HepG2 (cell line): ENCODE data around the gene EXO1. TPM values are rescaled to one million over a fixed set of nuclear protein-coding genes. Genes with fewer than 3 reads are reported as not detected.

ENCODE experiments used
- AKAP8 ChIP-seq: sonication (generic); formaldehyde crosslinking; IDR thresholded peaks from 2 replicates; pipeline ENCODE4 v1.5.1; 2020; ENCODE audit warnings: mild to moderate bottlenecking, missing genetic modification reagents
- BATF2 ChIP-seq: sonication (generic); formaldehyde crosslinking; IDR thresholded peaks from 2 replicates; pipeline ENCODE4 v1.8.0; 2022; ENCODE audit warnings: mild to moderate bottlenecking, missing genetic modification reagents, moderate library complexity
- CC2D1A ChIP-seq: sonication (generic); formaldehyde crosslinking; IDR thresholded peaks from 2 replicates; pipeline ENCODE4 v1.8.1; 2023; ENCODE audit warnings: mild to moderate bottlenecking, missing genetic modification reagents
- CENPT ChIP-seq: sonication (generic); formaldehyde crosslinking; IDR thresholded peaks from 2 replicates; pipeline ENCODE4 v1.8.0; 2022; ENCODE audit warnings: low read depth, mild to moderate bottlenecking, moderate library complexity, missing genetic modification reagents
- DRAP1 ChIP-seq: IDR thresholded peaks from 2 replicates; pipeline ENCODE4 v1.6.1; 2016; ENCODE audit warnings: missing genetic modification reagents, missing compliant biosample characterization
- EED ChIP-seq: sonication (generic); formaldehyde crosslinking; IDR thresholded peaks from 2 replicates; pipeline ENCODE4 v1.5.0; 2020; ENCODE audit warnings: mild to moderate bottlenecking, missing genetic modification reagents
- IRF1 ChIP-seq: sonication (generic); formaldehyde crosslinking; IDR thresholded peaks from 2 replicates; pipeline ENCODE4 v1.4.0; 2020; ENCODE audit warnings: low read depth, mild to moderate bottlenecking, missing genetic modification reagents
- NFIC ChIP-seq: IDR thresholded peaks from 2 replicates; pipeline ENCODE4 v1.6.1; 2012; ENCODE audit warnings: mild to moderate bottlenecking, low read length, inconsistent platforms
- PAXIP1 ChIP-seq: sonication (generic); formaldehyde crosslinking; conservative IDR thresholded peaks from 2 replicates; pipeline ENCODE4 v1.4.0; 2020; ENCODE audit warnings: mild to moderate bottlenecking, missing genetic modification reagents, moderate library complexity
- REPIN1 ChIP-seq: sonication (generic); formaldehyde crosslinking; IDR thresholded peaks from 2 replicates; pipeline ENCODE4 v1.8.0; 2022; ENCODE audit warnings: missing genetic modification reagents, low read depth, mild to moderate bottlenecking, borderline replicate concordance
- RNF219 ChIP-seq: sonication (generic); formaldehyde crosslinking; IDR thresholded peaks from 2 replicates; pipeline ENCODE4 v1.5.0; 2020; ENCODE audit warnings: mild to moderate bottlenecking, missing genetic modification reagents
- SNAI1 ChIP-seq: sonication (generic); formaldehyde crosslinking; IDR thresholded peaks from 2 replicates; pipeline ENCODE4 v1.5.0; 2020; ENCODE audit warnings: mild to moderate bottlenecking, missing genetic modification reagents, borderline replicate concordance
- SP4 ChIP-seq: sonication (generic); formaldehyde crosslinking; IDR thresholded peaks from 2 replicates; pipeline ENCODE4 v1.8.1; 2023; ENCODE audit warnings: mild to moderate bottlenecking, missing genetic modification reagents
- TBX3 ChIP-seq: fragments of 450-650 bp; IDR thresholded peaks from 2 replicates; pipeline ENCODE4 v1.6.1; 2017; ENCODE audit warnings: antibody characterized with exemption, mild to moderate bottlenecking, inconsistent platforms, borderline replicate concordance
- ZNF230 ChIP-seq: sonication (generic); formaldehyde crosslinking; IDR thresholded peaks from 2 replicates; pipeline ENCODE4 v1.4.0; 2020; ENCODE audit warnings: mild to moderate bottlenecking, missing genetic modification reagents
- ZNF251 ChIP-seq: sonication (generic); formaldehyde crosslinking; IDR thresholded peaks from 2 replicates; pipeline ENCODE4 v1.9.0; 2021; ENCODE audit warnings: mild to moderate bottlenecking, missing genetic modification reagents
- ZNF414 ChIP-seq: sonication (generic); formaldehyde crosslinking; IDR thresholded peaks from 2 replicates; pipeline ENCODE4 v1.5.0; 2020; ENCODE audit warnings: missing genetic modification reagents
- ZNF639 ChIP-seq: conservative IDR thresholded peaks from 2 replicates; pipeline ENCODE4 v1.6.1; 2018; ENCODE audit warnings: missing genetic modification reagents
- polyA plus RNA-seq, 8 experiments: library from polyadenylated mRNA; depleted of rRNA in 3 of 8; stranded (reverse) in 7 of 8; unstranded in 1 of 8; fragments of >200 nt; fragmentation: Illumina TruSeq in 4 of 8; extraction: Trizol in 4 of 8; gene quantifications; 2 replicates each; pipeline versions ENCODE4 v1.2.1 to v1.2.3, GENCODE V29; 2011 to 2016; ENCODE audit warnings: low read depth in 4 of 8, missing spikeins in 1 of 8, mixed read lengths in 1 of 8; ENCODE audit not compliant: insufficient read depth in 1 of 8
- total RNA-seq, 5 experiments: library from RNA; depleted of rRNA; stranded (reverse); fragments of >200 nt; fragmentation: Illumina TruSeq; extraction: Trizol; gene quantifications; 2 replicates each; pipeline ENCODE4 v1.2.3, GENCODE V29; 2016; ENCODE audit warnings: low read depth in 1 of 5

Gene EXO1
- total and polyA plus RNA-seq, 2 of the 13 experiments (the other 11 are each of a cell fraction or from before 2014, with no cell fraction given), result 3.2 to 26.1 TPM

GRCh38 chr1:241847796-241848685, at the start of gene EXO1 (continued):
- TF ChIP-seq BATF2 (CRISPR knock-in tag) (no peak; the same call in 1 of the 2 replicates), AKAP8 (CRISPR knock-in tag) (no peak), EED (CRISPR knock-in tag) (peak; percentile 47; the same call in 1 of the 2 replicates), DRAP1 (CRISPR knock-in tag) (peak; percentile 30; the same call in 1 of the 2 replicates), PAXIP1 (CRISPR knock-in tag) (no peak), ZNF414 (no peak), CENPT (no peak; the same call in 1 of the 2 replicates), REPIN1 (CRISPR knock-in tag) (peak; percentile 75), NFIC (no peak), ZNF230 (0 out of 2 replicates have a peak, but pooled peaks have one; percentile 33), CC2D1A (CRISPR knock-in tag) (0 out of 2 replicates have a peak, but pooled peaks have one; percentile 11), ZNF251 (CRISPR knock-in tag) (no peak), TBX3 (no peak), ZNF639 (no peak), SNAI1 (CRISPR knock-in tag) (no peak; the same call in 1 of the 2 replicates), RNF219 (CRISPR knock-in tag) (no peak), IRF1 (CRISPR knock-in tag) (no peak), SP4 (CRISPR knock-in tag) (peak; percentile 96)
